NOMO-1 treated with dmso at 0.1 percent for 144 hours (cell line): ENCODE data around the gene EIF3I.
"Not testable (repeated sequence)": the region's sequence is repeated elsewhere in the genome, so short reads cannot be mapped to it uniquely, and the experiment has no call there.

ENCODE experiments used
- DNase-seq: peaks from one replicate; lab custom pipeline; 2025; ENCODE audit not compliant: unreplicated experiment; lab: John Stamatoyannopoulos, UW

The EIF3I gene

GRCh38 chr1:32231843-32232432, 9.7 kb downstream of the EIF3I start:
- no peak for DNase-seq

DNA sequence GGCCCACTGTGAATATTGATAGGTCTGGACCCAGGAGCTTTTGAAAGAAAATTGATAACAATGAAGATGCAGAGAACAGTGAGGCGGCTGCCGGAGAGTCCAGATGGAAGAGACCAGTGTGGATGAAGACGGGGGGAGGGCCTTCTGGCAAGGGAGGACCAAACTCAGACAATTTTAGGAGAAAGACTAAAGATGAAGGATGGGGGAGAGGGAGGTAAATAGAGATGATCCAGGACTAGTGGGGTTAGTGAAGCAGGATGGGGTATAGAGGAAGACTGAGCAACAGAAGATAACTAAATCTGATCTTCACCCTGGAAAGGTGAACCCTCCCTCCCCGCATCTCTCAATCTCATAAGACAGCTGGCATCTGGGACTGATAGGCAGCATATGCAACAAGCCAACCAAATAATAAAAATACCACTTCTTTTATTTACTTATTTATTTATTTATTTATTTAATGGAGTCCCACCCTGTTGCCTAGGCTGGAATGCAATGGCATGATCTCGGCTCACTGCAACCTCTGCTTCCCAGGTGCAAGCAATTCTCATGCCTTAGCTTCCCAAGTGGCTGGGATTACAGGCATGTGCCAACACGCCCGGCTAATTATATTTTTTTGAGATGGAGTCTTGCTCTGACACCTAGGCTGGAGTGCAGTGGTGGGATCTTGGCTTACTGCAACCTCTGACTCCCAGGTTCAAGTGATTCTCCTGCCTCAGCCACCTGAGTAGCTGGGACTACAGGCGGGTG, 10.5 kb downstream of the EIF3I start:
- no peak for DNase-seq

DNA sequence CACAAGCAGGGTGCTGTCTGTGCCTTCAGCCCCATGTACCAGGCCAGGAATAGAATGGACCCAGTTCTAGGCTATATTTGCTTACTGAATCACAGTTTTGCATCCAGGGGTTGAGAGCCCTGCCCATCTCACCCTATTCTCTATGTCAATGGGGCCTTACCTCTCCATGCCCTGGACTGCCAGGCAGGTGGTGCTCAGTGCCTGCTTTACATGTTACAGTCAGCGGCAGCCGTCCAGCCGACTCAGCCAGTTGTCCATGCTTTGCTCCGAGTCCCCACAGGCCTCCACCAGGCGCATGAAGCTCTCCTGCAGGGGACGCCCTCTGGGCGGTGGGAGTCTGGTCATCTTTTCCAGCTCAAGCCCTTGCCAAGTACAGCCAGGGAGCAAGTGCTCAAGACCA, 12.6 kb downstream of the EIF3I start:
- DNase-seq: no peak

DNA sequence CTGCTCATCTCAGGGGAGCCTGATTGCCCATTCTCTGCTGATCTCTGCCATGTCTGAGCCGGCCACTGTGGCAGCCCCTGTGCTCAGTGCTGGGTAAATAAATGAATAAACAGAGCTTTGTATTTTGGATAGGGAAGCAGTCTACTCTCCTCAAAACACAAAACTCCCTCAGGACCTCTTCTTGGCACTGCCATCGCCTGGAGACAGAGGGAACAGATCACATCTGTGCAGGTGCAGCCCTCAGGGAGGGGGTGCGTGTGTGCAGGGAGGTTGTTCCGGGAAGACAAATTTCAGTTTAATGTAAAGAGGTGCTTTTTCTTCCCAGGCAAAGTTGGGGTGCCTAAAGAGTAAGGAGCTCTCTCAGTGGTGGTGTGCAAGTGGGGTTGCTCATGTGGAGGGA, 17.1 kb downstream of the EIF3I start:
- no peak for DNase-seq

- DNase-seq: no peak
Measured at GRCh38 chr1:32239790-32240139, 17.6 kb downstream of the EIF3I start.

- peak; percentile 70 for DNase-seq
Measured at GRCh38 chr1:32240140-32240951, 18.1 kb downstream of the EIF3I start.

DNA sequence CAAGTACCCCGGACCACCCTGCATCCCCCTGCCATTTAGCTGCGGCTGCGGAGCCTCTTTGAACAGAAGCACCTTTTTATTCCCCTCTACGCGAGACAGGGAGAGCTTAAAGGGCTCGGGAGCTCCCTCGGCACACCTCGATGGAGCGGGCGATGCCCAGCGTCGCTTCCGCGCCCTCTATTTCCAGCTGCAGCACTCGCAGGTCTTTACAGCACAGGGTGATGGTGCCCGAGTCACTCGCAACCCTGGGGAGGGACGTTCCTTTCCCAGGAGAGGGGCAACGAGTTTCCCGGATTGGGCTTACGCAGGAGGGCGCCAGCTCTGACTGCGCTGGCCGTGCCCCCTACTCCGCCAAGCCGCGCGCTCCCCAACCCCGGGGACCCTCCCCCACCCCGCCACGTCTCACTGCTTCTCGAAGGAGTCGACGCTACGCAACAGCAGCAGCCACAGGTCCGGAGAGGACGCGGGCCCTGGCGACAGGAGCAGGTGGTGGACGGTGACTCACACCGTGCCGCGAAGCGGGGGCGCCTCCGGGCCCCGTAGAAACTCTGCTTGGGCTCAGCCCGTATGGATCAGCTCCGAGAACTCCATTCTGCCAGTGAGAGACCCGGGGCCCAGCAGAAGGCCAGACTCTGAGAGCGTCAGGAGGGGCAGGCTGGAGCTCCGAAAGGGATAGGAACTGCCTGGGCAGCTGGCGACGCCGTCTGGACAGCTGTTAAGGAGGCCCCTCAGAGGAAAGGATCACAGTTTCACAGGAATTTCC, 19.0 kb downstream of the EIF3I start:
- DNase-seq: no peak

GRCh38 chr1:32242341-32242851, 20.2 kb downstream of the EIF3I start:
- no peak for DNase-seq

DNA sequence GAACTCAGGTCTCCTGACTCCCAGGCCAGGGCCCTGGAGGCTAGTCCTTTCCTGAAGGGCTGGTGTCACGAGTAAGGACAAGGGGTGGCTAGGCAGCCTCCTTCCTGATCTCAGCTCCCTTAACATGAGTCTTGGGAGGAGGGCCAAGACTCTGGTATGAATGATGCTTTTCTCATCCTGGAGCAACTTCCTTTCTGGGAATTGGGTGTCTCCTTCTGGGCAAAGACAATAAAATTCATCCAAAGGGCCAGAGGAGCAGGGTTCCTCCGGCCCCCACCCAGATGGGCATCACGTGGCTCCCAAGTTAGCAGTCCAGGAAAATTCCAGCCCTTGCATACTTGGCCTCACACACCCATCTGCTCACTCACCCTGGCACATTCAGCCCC, 24.7 kb downstream of the EIF3I start, which contains the start of gene FAM167B:
FAM167B (plus strand) TSS at position 335 of the 386 bp plus-strand sequence. CDS start 200 bp downstream, outside the sequence.
- DNase-seq: no peak

DNA sequence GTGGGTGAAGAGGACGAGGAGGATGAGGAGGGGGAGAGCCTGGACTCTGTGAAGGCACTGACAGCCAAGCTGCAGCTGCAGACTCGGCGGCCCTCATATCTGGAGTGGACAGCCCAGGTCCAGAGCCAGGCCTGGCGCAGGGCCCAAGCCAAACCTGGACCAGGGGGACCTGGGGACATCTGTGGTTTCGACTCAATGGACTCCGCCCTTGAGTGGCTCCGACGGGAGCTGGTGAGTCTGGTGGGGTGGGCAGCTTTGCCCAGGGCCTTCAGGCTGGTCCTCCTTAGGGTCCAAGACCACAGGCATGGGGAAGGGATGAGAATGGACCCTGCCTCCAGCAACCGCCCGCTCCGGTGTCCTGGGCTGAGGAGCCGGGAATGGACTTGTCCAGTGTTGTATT, 25.2 kb downstream of the EIF3I start:
- no peak for DNase-seq

DNA sequence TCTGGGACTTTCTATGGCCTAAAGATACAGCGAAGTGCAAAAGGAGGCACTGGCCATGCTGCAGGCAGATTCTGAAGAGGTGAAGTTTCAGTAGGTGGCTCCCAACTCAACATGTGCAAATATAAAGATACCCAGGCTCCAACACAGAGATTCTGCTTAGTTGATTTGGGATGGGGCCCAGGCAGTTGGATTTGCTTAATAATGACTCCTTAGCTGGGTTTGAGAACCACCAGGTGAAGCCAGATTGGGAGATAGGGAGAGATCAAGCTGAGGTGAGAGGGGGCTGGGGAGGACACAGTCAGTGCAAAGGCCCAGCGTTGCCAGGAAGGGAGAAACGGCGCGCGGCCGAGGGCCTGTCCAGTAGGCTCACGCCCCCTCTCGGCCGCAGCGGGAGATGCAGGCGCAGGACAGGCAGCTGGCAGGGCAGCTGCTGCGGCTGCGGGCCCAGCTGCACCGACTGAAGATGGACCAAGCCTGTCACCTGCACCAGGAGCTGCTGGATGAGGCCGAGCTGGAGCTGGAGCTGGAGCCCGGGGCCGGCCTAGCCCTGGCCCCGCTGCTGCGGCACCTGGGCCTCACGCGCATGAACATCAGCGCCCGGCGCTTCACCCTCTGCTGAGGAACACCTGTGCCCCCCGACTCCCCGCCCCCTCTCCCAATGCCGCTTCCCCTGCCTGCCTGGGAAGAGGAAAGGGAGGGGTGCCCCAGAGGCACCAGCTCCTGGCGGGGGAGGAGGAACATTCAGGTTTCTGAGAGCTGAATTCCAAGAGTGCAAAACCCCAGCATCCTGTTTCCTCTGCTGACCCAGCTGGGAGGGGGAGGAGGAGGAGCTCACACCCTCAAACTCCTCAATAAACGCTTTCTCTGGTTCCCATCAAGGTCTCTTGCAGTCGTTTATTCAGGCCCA, 26.0 kb downstream of the EIF3I start:
- no peak for DNase-seq

GRCh38 chr1:32249831-32250525, 27.8 kb downstream of the EIF3I start:
- peak; percentile 35 for DNase-seq

GRCh38 chr1:32250893-32251716, 28.9 kb downstream of the EIF3I start, which contains the start of gene LCK:
LCK (plus strand) TSS chr1:32251265; CDS start chr1:32274330, 23,065 bp downstream.
- no peak for DNase-seq

GRCh38 chr1:32255072-32256071, 33.2 kb downstream of the EIF3I start:
- DNase-seq: no peak

GRCh38 chr1:32256473-32257226, 34.4 kb downstream of the EIF3I start:
- DNase-seq: no peak

- DNase-seq: no peak
Measured at GRCh38 chr1:32257227-32257508, 35.0 kb downstream of the EIF3I start.

- not testable (repeated sequence) for DNase-seq
Measured at GRCh38 chr1:32263236-32263593, 41.0 kb downstream of the EIF3I start.
